GM10248 (cell line): Measurements from ENCODE around the gene IFT122.
"Not testable (repeated sequence)": the region's sequence is repeated elsewhere in the genome, so short reads cannot be mapped to it uniquely, and the experiment has no call there.

Experiments used
- CTCF ChIA-PET: fragments of 300-600 bp; sonication (Branson Sonifier 250); formaldehyde crosslinking; extraction: SDS; loops from one replicate; lab custom pipeline; 2021; ENCODE audit warnings: antibody characterized with exemption; lab: Yijun Ruan, JAX
- POLR2A ChIA-PET: fragments of 350-650 bp; sonication (Branson Sonifier 250); formaldehyde crosslinking; extraction: SDS; loops from one replicate; lab custom pipeline; 2020; ENCODE audit warnings: antibody characterized with exemption; lab: Yijun Ruan, JAX
- DNase-seq: peaks from one replicate; pipeline ENCODE4 v3.0.0; 2012; ENCODE audit errors: extremely low spot score
- TF ChIP-seq, protein P1 (sequence below): IDR thresholded peaks from 2 replicates; pipeline ENCODE4 v1.5.1; 2012; ENCODE audit warnings: mild to moderate bottlenecking, low read depth; ENCODE audit errors: extremely low read depth, missing control alignments, control extremely low read depth

IFT122 gene, protein sequence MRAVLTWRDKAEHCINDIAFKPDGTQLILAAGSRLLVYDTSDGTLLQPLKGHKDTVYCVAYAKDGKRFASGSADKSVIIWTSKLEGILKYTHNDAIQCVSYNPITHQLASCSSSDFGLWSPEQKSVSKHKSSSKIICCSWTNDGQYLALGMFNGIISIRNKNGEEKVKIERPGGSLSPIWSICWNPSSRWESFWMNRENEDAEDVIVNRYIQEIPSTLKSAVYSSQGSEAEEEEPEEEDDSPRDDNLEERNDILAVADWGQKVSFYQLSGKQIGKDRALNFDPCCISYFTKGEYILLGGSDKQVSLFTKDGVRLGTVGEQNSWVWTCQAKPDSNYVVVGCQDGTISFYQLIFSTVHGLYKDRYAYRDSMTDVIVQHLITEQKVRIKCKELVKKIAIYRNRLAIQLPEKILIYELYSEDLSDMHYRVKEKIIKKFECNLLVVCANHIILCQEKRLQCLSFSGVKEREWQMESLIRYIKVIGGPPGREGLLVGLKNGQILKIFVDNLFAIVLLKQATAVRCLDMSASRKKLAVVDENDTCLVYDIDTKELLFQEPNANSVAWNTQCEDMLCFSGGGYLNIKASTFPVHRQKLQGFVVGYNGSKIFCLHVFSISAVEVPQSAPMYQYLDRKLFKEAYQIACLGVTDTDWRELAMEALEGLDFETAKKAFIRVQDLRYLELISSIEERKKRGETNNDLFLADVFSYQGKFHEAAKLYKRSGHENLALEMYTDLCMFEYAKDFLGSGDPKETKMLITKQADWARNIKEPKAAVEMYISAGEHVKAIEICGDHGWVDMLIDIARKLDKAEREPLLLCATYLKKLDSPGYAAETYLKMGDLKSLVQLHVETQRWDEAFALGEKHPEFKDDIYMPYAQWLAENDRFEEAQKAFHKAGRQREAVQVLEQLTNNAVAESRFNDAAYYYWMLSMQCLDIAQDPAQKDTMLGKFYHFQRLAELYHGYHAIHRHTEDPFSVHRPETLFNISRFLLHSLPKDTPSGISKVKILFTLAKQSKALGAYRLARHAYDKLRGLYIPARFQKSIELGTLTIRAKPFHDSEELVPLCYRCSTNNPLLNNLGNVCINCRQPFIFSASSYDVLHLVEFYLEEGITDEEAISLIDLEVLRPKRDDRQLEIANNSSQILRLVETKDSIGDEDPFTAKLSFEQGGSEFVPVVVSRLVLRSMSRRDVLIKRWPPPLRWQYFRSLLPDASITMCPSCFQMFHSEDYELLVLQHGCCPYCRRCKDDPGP

DNA sequence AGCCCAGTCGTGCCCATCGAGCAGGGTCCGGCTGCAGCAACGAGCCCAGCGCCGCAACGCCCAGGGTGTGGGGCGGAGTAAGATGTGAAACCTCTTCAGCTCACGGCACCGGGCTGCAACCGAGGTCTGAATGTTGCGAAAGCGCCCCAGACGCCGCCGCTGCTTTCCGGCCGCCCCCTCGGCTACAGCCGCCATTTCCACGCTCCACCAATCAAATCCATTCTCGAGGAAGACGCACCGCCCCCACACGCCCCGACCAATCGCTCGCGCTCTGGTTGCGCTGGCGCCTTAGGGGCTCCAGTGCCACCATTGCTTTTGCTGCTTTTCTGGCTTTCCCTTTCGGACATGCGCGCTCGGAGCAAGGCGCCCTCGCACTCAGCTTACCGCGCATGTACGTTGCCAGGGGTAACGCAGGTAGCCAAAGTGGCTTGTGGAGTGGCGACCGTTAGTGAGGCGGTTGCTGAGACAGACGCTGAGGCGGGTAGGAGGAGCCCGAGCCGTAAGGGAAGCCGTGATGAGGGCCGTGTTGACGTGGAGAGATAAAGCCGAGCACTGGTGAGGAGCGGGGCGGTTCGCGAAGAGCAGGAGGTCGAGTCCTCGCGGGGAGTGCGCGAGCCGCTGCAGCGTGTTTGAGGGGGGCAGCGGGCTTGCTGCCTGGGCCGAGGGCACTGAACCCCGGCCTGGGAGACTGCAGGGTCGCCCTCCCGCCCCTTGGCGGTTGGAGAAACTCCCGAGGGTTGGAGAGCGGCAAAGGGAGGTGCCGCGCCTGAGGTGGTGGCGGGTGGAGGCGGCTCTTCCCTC, at the start of gene IFT122, which contains the start of gene MBD4:
TSS of gene IFT122 (plus strand) at position 408 of the 801 bp plus-strand sequence. CDS start at position 515, 107 bp downstream.
TSS of gene MBD4 (minus strand) at position 132 of the 801 bp plus-strand sequence. CDS start at position 17, 115 bp downstream.
- peak; percentile 98 for DNase-seq
- TF ChIP-seq, protein P1, sequence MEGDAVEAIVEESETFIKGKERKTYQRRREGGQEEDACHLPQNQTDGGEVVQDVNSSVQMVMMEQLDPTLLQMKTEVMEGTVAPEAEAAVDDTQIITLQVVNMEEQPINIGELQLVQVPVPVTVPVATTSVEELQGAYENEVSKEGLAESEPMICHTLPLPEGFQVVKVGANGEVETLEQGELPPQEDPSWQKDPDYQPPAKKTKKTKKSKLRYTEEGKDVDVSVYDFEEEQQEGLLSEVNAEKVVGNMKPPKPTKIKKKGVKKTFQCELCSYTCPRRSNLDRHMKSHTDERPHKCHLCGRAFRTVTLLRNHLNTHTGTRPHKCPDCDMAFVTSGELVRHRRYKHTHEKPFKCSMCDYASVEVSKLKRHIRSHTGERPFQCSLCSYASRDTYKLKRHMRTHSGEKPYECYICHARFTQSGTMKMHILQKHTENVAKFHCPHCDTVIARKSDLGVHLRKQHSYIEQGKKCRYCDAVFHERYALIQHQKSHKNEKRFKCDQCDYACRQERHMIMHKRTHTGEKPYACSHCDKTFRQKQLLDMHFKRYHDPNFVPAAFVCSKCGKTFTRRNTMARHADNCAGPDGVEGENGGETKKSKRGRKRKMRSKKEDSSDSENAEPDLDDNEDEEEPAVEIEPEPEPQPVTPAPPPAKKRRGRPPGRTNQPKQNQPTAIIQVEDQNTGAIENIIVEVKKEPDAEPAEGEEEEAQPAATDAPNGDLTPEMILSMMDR: no peak
- ChIA-PET CTCF (interaction anchor here (1.3 to 4.6 kb wide), 5 partner anchors 11 to 56 kb away, joined by 3 to 17 read pairs (median 6); partner anchors contain the start of gene EFCAB12), POLR2A (interaction anchor here (0.5 to 1.3 kb wide), 8 partner anchors 10 to 387 kb away, joined by 3 to 10 read pairs (median 5); partner anchors contain the start of gene RAB43)

DNA sequence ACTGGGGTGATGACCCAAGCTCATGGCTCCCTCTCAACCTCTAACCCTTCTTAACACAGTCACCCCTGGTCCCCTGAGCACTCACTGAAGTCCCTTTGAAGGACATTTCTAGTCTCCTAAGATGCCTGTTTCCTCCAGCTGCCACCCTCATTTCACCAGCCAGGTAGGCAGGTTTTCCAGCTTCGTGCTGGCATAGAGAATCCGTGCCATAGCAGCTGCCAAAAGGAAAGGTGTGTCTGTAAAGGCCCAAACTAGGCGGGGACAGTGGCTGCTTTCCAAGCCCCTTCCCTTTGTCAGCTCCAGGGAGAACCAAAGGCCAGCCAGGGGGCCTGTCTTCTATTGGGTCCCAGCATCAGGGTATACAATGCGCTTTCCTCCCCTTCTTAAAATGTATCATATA, 48.4 kb upstream of the IFT122 start:
- POLR2A ChIA-PET: not testable (repeated sequence)

DNA sequence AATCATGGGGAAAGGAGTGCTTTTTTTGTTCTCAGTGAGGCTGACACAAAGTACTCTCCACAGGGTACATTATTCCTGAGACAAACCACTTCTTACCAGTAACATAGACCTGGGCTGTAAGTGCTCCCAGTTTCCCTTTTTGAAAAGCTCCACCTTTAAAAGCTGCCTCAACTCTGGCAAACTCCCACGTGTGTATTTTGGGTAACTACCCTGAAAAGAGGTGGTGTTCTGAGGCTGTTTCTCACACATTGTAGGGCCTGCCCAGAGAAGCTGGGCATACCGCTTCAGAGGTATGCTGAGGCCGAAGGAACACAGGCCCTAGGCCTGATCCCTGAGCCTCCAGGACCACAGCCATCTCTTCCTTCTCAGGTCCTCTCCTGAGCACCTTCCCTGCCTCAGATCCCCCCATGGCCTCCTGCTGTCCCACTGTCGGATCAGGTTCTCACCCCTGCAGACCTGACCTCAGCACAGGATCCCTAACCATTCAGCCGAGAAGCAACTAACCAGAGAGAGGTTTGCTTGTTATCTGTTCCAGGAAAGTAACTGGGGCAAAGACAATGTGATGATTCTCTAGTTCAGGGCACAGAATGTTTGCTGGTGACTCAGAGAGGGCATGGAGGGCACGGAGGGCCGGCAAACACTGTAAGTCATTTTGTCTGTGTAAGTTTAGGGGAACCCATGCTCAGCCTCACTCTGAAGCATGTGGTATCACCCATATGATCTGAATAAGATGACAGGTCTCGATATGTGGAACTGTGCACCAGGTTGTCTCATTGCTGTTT, 47.7 kb upstream of the IFT122 start:
- CTCF ChIA-PET: interaction anchor here (2.0 kb wide), 1 partner anchor 9 kb away, joined by 8 read pairs; no protein-coding TSS in a partner anchor
- POLR2A ChIA-PET: not testable (repeated sequence)

More for the DNA sequence above, 48.4 kb upstream of the IFT122 start:
- CTCF ChIA-PET: interaction anchor here (2.0 kb wide), 1 partner anchor 8 kb away, joined by 8 read pairs; no protein-coding TSS in a partner anchor
- DNase-seq: not testable (repeated sequence)

DNA sequence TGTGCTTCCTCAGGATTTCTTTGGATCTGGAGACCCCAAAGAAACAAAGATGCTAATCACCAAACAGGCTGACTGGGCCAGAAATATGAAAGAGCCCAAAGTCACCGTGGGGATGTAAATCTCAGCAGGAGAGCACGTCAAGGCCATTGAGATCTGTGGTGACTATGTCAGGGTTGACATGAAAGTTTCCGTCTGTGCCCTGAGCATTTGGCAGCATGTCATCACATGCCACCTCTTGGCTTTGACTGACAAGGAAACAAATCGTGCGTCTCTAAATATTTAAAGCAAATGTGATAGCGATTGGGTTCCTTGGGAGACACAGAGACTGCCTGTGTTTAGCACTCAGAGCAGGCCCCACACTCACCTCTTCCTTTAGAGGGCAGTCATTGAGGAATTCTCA, 46.8 kb upstream of the IFT122 start:
- POLR2A ChIA-PET: no interaction called here
- TF ChIP-seq, protein P1: no peak
- no peak for DNase-seq
- CTCF ChIA-PET: no interaction called here

More for the DNA sequence above, 47.7 kb upstream of the IFT122 start:
- DNase-seq: not testable (repeated sequence)

DNA sequence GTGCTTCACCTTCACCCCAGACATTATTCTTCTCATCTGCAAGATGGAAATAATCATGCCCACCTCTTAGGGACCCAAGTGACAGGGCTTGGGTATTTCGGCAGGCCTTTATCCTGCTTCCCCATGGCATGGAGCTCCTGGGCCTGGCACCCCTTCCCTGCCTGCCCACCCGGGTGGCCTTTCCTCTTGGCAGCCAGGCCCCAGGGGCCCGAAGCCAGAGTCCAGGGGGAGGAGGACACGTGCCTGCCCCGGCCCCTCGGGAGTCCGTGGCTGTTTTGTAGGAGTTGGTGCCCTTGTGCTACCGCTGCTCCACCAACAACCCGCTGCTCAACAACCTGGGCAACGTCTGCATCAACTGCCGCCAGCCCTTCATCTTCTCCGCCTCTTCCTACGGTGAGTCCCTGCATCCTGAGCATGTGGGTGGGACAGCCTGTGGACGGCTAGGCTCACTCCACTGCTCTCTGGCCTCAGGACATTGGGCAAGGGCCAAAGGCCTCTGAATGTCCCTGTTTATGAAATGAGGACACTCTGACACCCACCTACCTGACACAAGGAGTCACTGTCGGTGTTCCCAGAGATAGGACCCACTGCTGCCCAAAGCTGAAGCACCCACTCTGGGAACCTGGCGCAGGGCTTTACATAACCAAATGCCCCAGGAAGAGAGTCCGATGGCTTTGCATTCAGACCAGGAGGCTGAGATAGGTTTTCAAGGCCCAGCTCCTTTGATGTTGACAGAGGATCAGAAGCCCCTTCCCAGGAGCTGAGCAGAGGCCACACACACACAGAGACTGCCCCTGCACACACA, 46.1 kb upstream of the IFT122 start:
- POLR2A ChIA-PET, CTCF ChIA-PET, DNase-seq: not testable (repeated sequence)

DNA sequence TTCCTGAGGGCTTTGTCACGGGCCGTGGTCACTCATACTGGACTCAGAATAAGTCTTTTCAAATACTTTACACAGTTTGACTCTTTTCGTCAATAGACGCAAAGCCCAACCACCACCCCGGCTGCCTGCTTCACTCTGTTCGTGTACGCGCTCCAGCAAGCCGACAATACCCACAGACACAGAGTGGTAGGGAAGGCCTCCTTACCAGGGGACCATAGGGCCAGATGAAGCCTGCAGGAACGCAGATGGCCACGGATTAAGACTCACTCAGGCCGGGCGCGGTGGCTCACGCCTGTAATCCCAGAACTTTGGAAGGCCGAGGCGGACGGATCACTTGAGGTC, 41.2 kb upstream of the IFT122 start:
- TF ChIP-seq, protein P1: no peak
- no peak for DNase-seq
- POLR2A ChIA-PET: no interaction called here
- CTCF ChIA-PET: interaction anchor here (0.7 to 2.9 kb wide), 5 partner anchors 11 to 85 kb away, joined by 3 to 21 read pairs (median 6); partner anchors contain the start of genes IFT122 and MBD4
